ENCODE measurements around the gene MAP7D1. TPM values are rescaled to one million over a fixed set of nuclear protein-coding genes. Genes with fewer than 3 reads are reported as not detected.
"Not testable (repeated sequence)": the region's sequence is repeated elsewhere in the genome, so short reads cannot be mapped to it uniquely, and the experiment has no call there.

MAP7D1 gene
- total RNA-seq, 4 donors from 2014 or later = 74.3 to 187 (median 86.0) TPM

DNA sequence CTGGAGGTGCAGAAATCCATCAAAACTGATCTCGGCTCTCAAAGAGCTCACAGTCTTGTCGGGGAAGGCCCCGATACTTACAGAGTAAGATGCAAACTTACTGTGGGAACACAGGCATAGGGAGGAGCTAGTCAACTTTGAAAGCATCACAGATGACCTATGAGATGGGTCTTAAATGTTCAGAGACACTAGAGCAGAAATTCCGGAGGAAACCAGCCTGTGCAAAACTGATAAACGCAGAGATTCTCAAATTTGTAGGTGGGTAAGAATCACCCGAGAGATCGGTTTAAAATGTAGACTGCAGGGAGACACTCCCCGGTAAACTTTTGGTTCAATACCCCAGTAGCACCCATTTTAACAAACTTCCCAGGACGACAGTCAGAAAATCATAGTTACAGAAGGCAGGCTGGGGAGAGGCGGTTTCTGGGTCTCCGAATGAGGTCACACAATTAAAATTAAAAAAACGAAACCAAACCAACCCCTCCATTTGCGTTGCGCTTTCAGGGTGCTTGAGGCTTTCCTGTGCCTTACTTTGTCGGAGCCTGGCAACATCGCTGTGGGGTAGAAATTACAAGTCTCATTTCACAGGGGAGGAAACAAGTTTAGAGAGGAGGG lies 67.5 kb downstream of the MAP7D1 start:
- TF ChIP-seq EP300 (IDR thresholded peaks at IDR 0.05; ENCODE audit: low read depth) = no peak
- peak in 1 of 3 donors; percentile 14 for TF ChIP-seq POLR2AphosphoS5 (IDR thresholded peaks at IDR 0.05)
- Histone ChIP-seq H3K27ac (peak overlapping the region; percentile 95 to 99 (median 98)), H3K36me3 (no peaks in the 10 kb centered on the region), H3K4me3 (peak overlapping the region; percentile 3 to 74 (median 66)), H3K9me3 (no peaks in the 10 kb centered on the region), H3K4me1 (peaks cover 13 to 41% (median 34%) of the 10 kb centered on the region in 4 donors), H3K27me3 (no peaks in the 10 kb centered on the region)
- intact Hi-C loops (cut with DNase I; ENCODE audit: low total_unique reads) = no loop called here
- WGBS, 2 donors (ENCODE audit: low coverage in 1 of 2) = 0 to 1% methylated on average over 8 to 16 of the region's 16 CpGs
- DNase-seq = peak; percentile 21
- in situ Hi-C loops (cut with MboI; ENCODE audit: low pct_ligation_motif_present in 1 of 4, low pct_unique_long_range_greater_than_20kb in 1 of 4, low sequenced_read_pairs in 3 of 4) = no loop called here

DNA sequence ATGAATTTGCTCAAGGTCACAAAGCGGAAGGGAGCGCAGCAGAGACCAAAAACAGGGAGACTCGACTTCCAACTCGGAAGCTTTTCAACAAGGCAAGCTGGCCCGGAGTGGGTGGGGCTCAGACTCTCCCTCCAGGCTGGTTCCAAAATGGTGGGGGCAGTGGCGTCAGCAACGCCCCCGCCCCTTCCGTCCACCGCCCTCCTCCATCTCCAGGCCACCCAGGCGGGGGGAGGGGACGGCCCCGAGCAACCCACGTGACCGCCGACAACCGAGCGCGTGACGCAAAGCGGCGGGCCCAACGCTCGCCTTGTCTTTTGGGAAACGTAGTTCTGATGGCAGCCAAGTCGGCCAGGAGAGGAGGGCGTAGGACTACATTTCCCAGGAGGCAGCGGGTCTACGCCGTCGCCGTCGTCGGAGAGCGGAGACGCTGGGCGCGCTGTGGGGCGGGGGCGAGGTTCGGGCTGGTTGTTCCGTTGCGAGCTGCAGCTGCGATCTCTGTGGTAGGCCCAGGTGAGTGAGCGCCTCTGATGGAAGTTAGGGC lies 68.1 kb downstream of the MAP7D1 start, which contains the start of gene THRAP3:
THRAP3 (plus strand) TSS at position 448 of the 541 bp plus-strand sequence. CDS start 58,121 bp downstream, outside the sequence.
- H3K4me1 ChIP-seq = peaks cover 13 to 42% (median 34%) of the 10 kb centered on the region in 4 donors
- in situ Hi-C loops (cut with MboI; ENCODE audit: low pct_ligation_motif_present in 1 of 4, low pct_unique_long_range_greater_than_20kb in 1 of 4, low sequenced_read_pairs in 3 of 4) (no loop called here), intact Hi-C loops (cut with DNase I; ENCODE audit: low total_unique reads) (no loop called here)
- no peaks in the 10 kb centered on the region for H3K9me3 ChIP-seq
- peak within 1 kb of the TSS; percentile 95 to 99 (median 98) for H3K27ac ChIP-seq
- peak; percentile 98 for TF ChIP-seq POLR2A (IDR thresholded peaks at IDR 0.05)
- TF ChIP-seq, protein P1, sequence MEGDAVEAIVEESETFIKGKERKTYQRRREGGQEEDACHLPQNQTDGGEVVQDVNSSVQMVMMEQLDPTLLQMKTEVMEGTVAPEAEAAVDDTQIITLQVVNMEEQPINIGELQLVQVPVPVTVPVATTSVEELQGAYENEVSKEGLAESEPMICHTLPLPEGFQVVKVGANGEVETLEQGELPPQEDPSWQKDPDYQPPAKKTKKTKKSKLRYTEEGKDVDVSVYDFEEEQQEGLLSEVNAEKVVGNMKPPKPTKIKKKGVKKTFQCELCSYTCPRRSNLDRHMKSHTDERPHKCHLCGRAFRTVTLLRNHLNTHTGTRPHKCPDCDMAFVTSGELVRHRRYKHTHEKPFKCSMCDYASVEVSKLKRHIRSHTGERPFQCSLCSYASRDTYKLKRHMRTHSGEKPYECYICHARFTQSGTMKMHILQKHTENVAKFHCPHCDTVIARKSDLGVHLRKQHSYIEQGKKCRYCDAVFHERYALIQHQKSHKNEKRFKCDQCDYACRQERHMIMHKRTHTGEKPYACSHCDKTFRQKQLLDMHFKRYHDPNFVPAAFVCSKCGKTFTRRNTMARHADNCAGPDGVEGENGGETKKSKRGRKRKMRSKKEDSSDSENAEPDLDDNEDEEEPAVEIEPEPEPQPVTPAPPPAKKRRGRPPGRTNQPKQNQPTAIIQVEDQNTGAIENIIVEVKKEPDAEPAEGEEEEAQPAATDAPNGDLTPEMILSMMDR (IDR thresholded peaks at IDR 0.05) = no peak
- peak; percentile 88 for TF ChIP-seq EP300 (IDR thresholded peaks at IDR 0.05; ENCODE audit: low read depth)
- peak; percentile 98 to 99 (median 98) for TF ChIP-seq POLR2AphosphoS5 (IDR thresholded peaks at IDR 0.05)
- no peaks in the 10 kb centered on the region for H3K27me3 ChIP-seq
- peak; percentile 100 for DNase-seq
- peak within 1 kb of the TSS; percentile 74 to 96 (median 90) for H3K4me3 ChIP-seq
- 0% methylated on average over 45 of the region's 45 CpGs; no CpG with 5 or more reads in 1 of the 2 donors for WGBS, 2 donors (ENCODE audit: low coverage in 1 of 2)
- no peaks in the 10 kb centered on the region for H3K36me3 ChIP-seq

DNA sequence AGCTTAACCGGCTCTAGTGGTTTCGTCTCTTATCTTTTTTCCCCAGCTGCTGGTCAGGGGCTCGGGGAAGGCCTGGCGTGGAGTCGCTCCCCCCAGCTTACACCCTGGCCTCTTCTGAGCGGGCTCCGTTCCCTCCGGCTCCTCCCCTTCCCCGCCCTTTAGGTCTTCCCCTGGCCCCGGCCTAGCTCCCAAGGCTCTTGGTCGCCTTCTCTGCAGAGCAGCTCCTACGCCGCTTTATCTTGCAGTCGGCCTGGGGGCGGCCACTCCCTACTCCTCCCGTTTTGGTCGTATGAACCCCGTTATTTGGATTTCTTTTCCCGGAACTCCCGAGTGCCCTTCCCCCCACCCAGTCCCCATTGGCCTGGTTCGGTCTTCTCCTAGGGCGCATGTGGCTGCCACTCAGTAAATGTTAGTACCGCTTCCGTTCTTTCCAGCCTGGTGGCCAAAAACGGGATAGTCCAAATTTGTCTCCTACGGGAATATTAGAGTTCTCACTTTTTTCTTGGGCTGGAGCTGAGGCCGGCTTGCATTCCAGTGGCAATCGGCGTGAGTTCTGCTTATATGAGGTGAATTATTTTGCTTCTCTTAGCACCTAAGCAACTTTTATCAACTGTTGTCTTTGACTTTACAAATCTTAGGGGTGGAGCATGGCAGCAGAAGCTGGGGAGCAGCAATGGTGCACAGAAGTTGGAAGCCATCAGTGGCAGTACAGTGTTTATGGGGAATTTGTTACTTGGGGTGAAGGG lies 68.8 kb downstream of the MAP7D1 start:
- H3K4me1 ChIP-seq = peaks cover 13 to 42% (median 34%) of the 10 kb centered on the region in 4 donors
- TF ChIP-seq EP300 (IDR thresholded peaks at IDR 0.05; ENCODE audit: low read depth) (no peak), POLR2A (IDR thresholded peaks at IDR 0.05) (no peak), POLR2AphosphoS5 (IDR thresholded peaks at IDR 0.05) (peak in 1 of 3 donors; percentile 4)
- TF ChIP-seq, protein P1 (IDR thresholded peaks at IDR 0.05) = peak; percentile 41 to 69 (median 46)
- in situ Hi-C loops (cut with MboI; ENCODE audit: low pct_ligation_motif_present in 1 of 4, low pct_unique_long_range_greater_than_20kb in 1 of 4, low sequenced_read_pairs in 3 of 4) = no loop called here

DNA sequence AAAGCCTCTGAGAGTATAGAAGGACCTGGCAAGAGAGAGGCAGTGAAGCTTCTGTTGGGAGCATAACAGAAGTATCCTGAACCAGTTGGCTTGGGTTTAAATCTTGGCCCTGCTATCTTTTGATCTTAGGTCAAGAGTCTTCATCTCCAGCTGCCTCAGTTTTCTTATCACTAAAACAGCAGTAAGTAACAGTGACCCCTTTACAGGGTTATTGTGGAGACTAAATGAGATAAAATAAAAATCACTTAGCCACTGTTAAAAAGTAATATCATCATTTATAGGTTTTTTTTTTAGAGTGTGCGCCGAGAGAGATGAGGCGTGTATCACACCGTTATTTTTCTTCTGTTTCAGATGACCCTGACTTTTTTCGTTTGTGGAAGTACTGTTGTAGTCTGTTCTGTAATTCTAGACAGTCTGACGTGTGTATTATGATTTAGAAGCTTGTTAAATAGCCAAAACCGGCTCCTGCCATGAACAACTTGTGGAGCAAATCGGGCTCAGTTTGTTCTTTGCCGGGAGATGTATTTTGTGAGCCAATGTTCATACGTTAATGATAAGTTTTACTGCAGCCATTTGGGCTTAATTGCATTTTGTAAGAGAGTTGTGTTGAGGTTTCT lies 69.4 kb downstream of the MAP7D1 start:
- TF ChIP-seq, protein P1 (IDR thresholded peaks at IDR 0.05) = no peak
- no peak for TF ChIP-seq POLR2AphosphoS5 (IDR thresholded peaks at IDR 0.05)
- no peak for TF ChIP-seq EP300 (IDR thresholded peaks at IDR 0.05; ENCODE audit: low read depth)
- TF ChIP-seq POLR2A (IDR thresholded peaks at IDR 0.05) = no peak
- in situ Hi-C loops (cut with MboI; ENCODE audit: low pct_ligation_motif_present in 1 of 4, low pct_unique_long_range_greater_than_20kb in 1 of 4, low sequenced_read_pairs in 3 of 4) = no loop called here
- H3K4me3 ChIP-seq = peak overlapping the region; percentile 74 to 96 (median 90)
- no peak for DNase-seq
- 9 to 10% methylated on average over 10 of the region's 10 CpGs for WGBS, 2 donors (ENCODE audit: low coverage in 1 of 2)
- H3K9me3 ChIP-seq = no peaks in the 10 kb centered on the region
- peaks cover 0 to 2% (median under 1%) of the 10 kb centered on the region in 4 donors for H3K36me3 ChIP-seq
- peak overlapping the region; percentile 95 to 99 (median 98) for H3K27ac ChIP-seq
- H3K27me3 ChIP-seq = no peaks in the 10 kb centered on the region
- intact Hi-C loops (cut with DNase I; ENCODE audit: low total_unique reads) = no loop called here
- H3K4me1 ChIP-seq = peaks cover 13 to 42% (median 34%) of the 10 kb centered on the region in 4 donors

More for the DNA sequence above, 68.8 kb downstream of the MAP7D1 start:
- Histone ChIP-seq H3K36me3 (no peaks in the 10 kb centered on the region), H3K4me3 (peak overlapping the region; percentile 74 to 96 (median 90)), H3K27ac (peak overlapping the region; percentile 95 to 99 (median 98)), H3K9me3 (no peaks in the 10 kb centered on the region), H3K27me3 (no peaks in the 10 kb centered on the region)
- 0% methylated on average over 29 of the region's 29 CpGs; no CpG with 5 or more reads in 1 of the 2 donors for WGBS, 2 donors (ENCODE audit: low coverage in 1 of 2)
- no peak for DNase-seq
- intact Hi-C loops (cut with DNase I; ENCODE audit: low total_unique reads) = no loop called here

DNA sequence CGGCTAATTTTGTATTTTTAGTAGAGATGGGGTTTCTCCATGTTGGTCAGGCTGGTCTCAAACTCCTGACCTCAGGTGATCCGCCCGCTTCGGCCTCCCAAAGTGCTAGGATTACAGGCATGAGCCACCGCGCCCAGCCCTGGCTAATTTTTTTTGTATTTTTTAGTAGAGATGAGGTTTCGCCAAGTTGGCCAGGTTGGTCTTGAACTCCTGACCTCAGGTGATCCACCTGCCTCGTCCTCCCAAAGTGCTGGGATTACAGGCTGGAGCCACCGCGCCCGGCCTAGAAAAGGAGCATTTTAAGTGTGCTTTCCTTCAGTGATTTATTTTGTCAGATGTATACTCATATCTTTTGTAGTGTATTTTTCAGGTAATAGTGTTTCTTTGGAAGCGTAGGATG lies 74.3 kb downstream of the MAP7D1 start:
- H3K27ac ChIP-seq; H3K9me3 ChIP-seq; DNase-seq; intact Hi-C loops (cut with DNase I; ENCODE audit: low total_unique reads); in situ Hi-C loops (cut with MboI; ENCODE audit: low pct_ligation_motif_present in 1 of 4, low pct_unique_long_range_greater_than_20kb in 1 of 4, low sequenced_read_pairs in 3 of 4); H3K27me3 ChIP-seq; H3K4me3 ChIP-seq: not testable (repeated sequence)
- Histone ChIP-seq H3K36me3 (peaks cover 0 to 25% (median 8%) of the 10 kb centered on the region in 4 donors), H3K4me1 (peaks cover 13 to 66% (median 35%) of the 10 kb centered on the region in 4 donors)
- WGBS, 2 donors (ENCODE audit: low coverage in 1 of 2) = 92 to 96% methylated on average over 7 to 12 of the region's 12 CpGs

All from transverse colon (tissue), 4 donors.